K562 (cell line): ENCODE results near the gene CCPG1. TPM values are rescaled to one million over a fixed set of nuclear protein-coding genes. Genes with fewer than 3 reads are reported as not detected.

Source experiments
- ADNP ChIP-seq: fragments of 200-800 bp; sonication (Bioruptor generic); IDR thresholded peaks from 2 replicates; pipeline ENCODE4 v1.6.1; 2016; ENCODE audit warnings: missing genetic modification characterization, missing compliant biosample characterization
- BRCA1 ChIP-seq, 2 experiments: fragments of 450-650 bp in 1 of 2; sonication (generic) in 1 of 2; formaldehyde crosslinking in 1 of 2; IDR thresholded peaks; 2 replicates each; pipeline versions ENCODE4 v1.5.0 to v1.6.1; 2017 to 2020; ENCODE audit warnings: mild to moderate bottlenecking in 1 of 2, missing genetic modification reagents in 1 of 2
- CCNT2 ChIP-seq: IDR thresholded peaks from 2 replicates; pipeline ENCODE4 v1.6.1; 2011; ENCODE audit warnings: borderline replicate concordance, low read depth, mild to moderate bottlenecking, moderate library complexity, mixed read lengths, low read length; ENCODE audit not compliant: insufficient read length; ENCODE audit errors: extremely low read depth
- GTF2A2 ChIP-seq: IDR thresholded peaks from 2 replicates; pipeline ENCODE4 v1.6.1; 2016; ENCODE audit warnings: mild to moderate bottlenecking, missing genetic modification characterization, missing compliant biosample characterization
- HIVEP1 ChIP-seq: fragments of 250-450 bp; sonication (Bioruptor Pico); IDR thresholded peaks from 2 replicates; pipeline ENCODE4 v1.4.0; 2020; ENCODE audit warnings: mild to moderate bottlenecking
- KLF6 ChIP-seq: fragments of 250-450 bp; sonication (Bioruptor Pico); IDR thresholded peaks from 2 replicates; pipeline ENCODE4 v1.4.0; 2020; ENCODE audit warnings: mild to moderate bottlenecking, moderate library complexity, borderline replicate concordance
- MECOM ChIP-seq: fragments of 250-450 bp; sonication (Bioruptor Pico); IDR thresholded peaks from 2 replicates; pipeline ENCODE4 v1.8.0; 2022; ENCODE audit warnings: inconsistent platforms
- PREB ChIP-seq: sonication (generic); formaldehyde crosslinking; IDR thresholded peaks from 2 replicates; pipeline ENCODE4 v1.8.1; 2023; ENCODE audit warnings: mild to moderate bottlenecking, missing genetic modification reagents
- RBM15 ChIP-seq: fragments of 200-400 bp; formaldehyde crosslinking; IDR thresholded peaks from 2 replicates; pipeline ENCODE4 v1.6.1; 2018; ENCODE audit warnings: mild to moderate bottlenecking, low read length, moderate library complexity; ENCODE audit not compliant: insufficient read depth
- SMAD2 ChIP-seq: fragments of 150-350 bp; IDR thresholded peaks from 2 replicates; pipeline ENCODE4 v1.6.1; 2014; ENCODE audit warnings: low read depth, mild to moderate bottlenecking, low read length
- THRB ChIP-seq: fragments of 450-650 bp; formaldehyde crosslinking; conservative IDR thresholded peaks from 2 replicates; pipeline ENCODE4 v1.4.0; 2022; ENCODE audit warnings: mild to moderate bottlenecking, missing genetic modification characterization
- TRIM24 ChIP-seq, 2 experiments: fragments of 450-650 bp; IDR thresholded peaks; 2 replicates each; pipeline ENCODE4 v1.6.1; 2016
- VEZF1 ChIP-seq: fragments of 200-800 bp; sonication (Bioruptor generic); IDR thresholded peaks from 2 replicates; pipeline ENCODE4 v1.6.1; 2017; ENCODE audit warnings: missing genetic modification characterization, missing compliant biosample characterization
- ZBED1 ChIP-seq: IDR thresholded peaks from 2 replicates; pipeline ENCODE4 v1.6.1; 2014
- ZBTB17 ChIP-seq: fragments of 450-650 bp; formaldehyde crosslinking; IDR thresholded peaks from 2 replicates; pipeline ENCODE4 v1.4.0; 2020; ENCODE audit warnings: mild to moderate bottlenecking
- ZNF584 ChIP-seq: fragments of 200-800 bp; sonication (Bioruptor generic); IDR thresholded peaks from 2 replicates; pipeline ENCODE4 v1.6.1; 2016; ENCODE audit warnings: low read depth, mild to moderate bottlenecking, missing genetic modification characterization, missing compliant biosample characterization
- polyA plus RNA-seq, 8 experiments: library from polyadenylated mRNA; depleted of rRNA in 4 of 8; stranded (reverse) in 5 of 8; unstranded in 3 of 8; fragments of >200 nt; fragmentation: Nextera tagmentation in 2 of 8; fragmentation: Illumina TruSeq in 1 of 8; extraction: Ambion mirVana in 2 of 8; extraction: Trizol in 1 of 8; gene quantifications; 2 replicates each; pipeline versions ENCODE4 v1.2.1 to v1.2.3, GENCODE V29; 2011 to 2014; ENCODE audit warnings: inconsistent platforms in 1 of 8, missing spikeins in 1 of 8
- total RNA-seq, 7 experiments: library from RNA; depleted of rRNA in 6 of 7; stranded (reverse); fragments of >200 nt in 6 of 7; fragmentation: Illumina TruSeq in 2 of 7; extraction: Trizol in 2 of 7; gene quantifications; 2 replicates each; pipeline versions ENCODE4 v1.2.1 to v1.2.3, GENCODE V29; 2011 to 2021; ENCODE audit warnings: low replicate concordance in 1 of 7

The CCPG1 gene
- total and polyA plus RNA-seq, 9 of the 15 experiments (the other 6 are each of a cell fraction or from before 2014, with no cell fraction given): 33.0 to 54.9 (median 41.1) TPM

DNA sequence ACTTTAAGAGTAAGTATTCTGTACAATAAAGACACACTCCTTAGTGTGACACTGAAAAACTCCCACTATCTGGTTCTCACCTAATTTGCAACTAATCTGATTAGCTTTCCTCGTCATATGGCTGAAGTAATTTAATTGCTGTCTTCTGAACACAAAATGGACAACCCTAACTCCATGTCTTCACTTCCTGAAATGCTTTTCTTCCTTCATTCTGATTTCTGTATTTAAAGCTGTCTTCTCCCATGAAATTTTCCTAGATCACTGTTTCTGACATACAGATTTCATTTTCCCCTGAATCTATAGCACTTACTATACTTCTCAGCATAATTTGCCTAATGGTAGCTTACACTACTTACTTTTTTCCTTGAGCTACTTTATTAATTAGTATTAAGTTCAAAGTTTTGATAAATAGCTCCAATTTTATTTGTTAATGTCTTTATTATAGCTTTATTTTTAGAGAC, 6.3 kb downstream of the CCPG1 start (continued):
- TF ChIP-seq PREB (CRISPR knock-in tag): no peak
- 0 out of 2 replicates have a peak, but pooled peaks have one; percentile 29 for TF ChIP-seq VEZF1
- no peak for TF ChIP-seq TRIM24 (IDR thresholded peaks at IDR 0.05)
- TF ChIP-seq ZBED1: no peak
- no peak for TF ChIP-seq CCNT2
- 0 out of 2 replicates have a peak, but pooled peaks have one; percentile 57 for TF ChIP-seq GTF2A2 (tag)
- peak; percentile 95 for TF ChIP-seq ZNF584 (CRISPR knock-in tag)
- TF ChIP-seq HIVEP1: peak; percentile 85
- TF ChIP-seq THRB (CRISPR knock-in tag): no peak
- no peak for TF ChIP-seq RBM15
- TF ChIP-seq SMAD2: no peak
- TF ChIP-seq MECOM (CRISPR knock-in tag): peak; percentile 75
- no peak for TF ChIP-seq ADNP (tag)
- TF ChIP-seq BRCA1 (IDR thresholded peaks at IDR 0.05): no peak
- no peak for TF ChIP-seq BRCA1 (CRISPR knock-in tag; IDR thresholded peaks at IDR 0.05)
- TF ChIP-seq KLF6 (CRISPR knock-in tag): peak; percentile 94
- peak; percentile 68 for TF ChIP-seq ZBTB17 (CRISPR knock-in tag)
